Loucy (cell line): ENCODE results near the gene RAP1GAP2.

Source experiments
- H2AFZ ChIP-seq: fragments of 200-600 bp; sonication (generic); 2 replicates; pipeline ENCODE4 v1.6.0; 2016; ENCODE audit warnings: antibody characterized with exemption, mild to moderate bottlenecking, low read length, moderate library complexity
- H3F3A ChIP-seq: fragments of 200-600 bp; 2 replicates; pipeline ENCODE4 v1.6.0; 2016; ENCODE audit warnings: antibody characterized with exemption, low read depth, mild to moderate bottlenecking
- H3K27me3 ChIP-seq: fragments of 200-600 bp; sonication (generic); 2 replicates; pipeline ENCODE4 v1.6.1; 2014; ENCODE audit warnings: low read length, mild to moderate bottlenecking; ENCODE audit not compliant: insufficient read depth, poor library complexity, severe bottlenecking
- H3K36me3 ChIP-seq: fragments of 200-600 bp; sonication (generic); 2 replicates; pipeline ENCODE4 v1.6.1; 2016; ENCODE audit warnings: low read length; ENCODE audit not compliant: insufficient read depth
- H3K4me1 ChIP-seq: fragments of 200-600 bp; sonication (generic); 2 replicates; pipeline ENCODE4 v1.5.1; 2014; ENCODE audit warnings: low read length, mild to moderate bottlenecking; ENCODE audit not compliant: insufficient read depth, poor library complexity, severe bottlenecking
- H3K4me2 ChIP-seq: fragments of 200-600 bp; sonication (generic); 2 replicates; pipeline ENCODE4 v1.6.0; 2014; ENCODE audit warnings: antibody characterized with exemption, low read length, low read depth, mild to moderate bottlenecking; ENCODE audit not compliant: poor library complexity, severe bottlenecking
- H3K4me3 ChIP-seq: fragments of 200-600 bp; sonication (generic); 2 replicates; pipeline ENCODE4 v1.5.1; 2014; ENCODE audit warnings: low read length, mild to moderate bottlenecking, mixed read lengths; ENCODE audit not compliant: poor library complexity, severe bottlenecking
- H3K79me2 ChIP-seq: fragments of 200-600 bp; sonication (generic); 2 replicates; pipeline ENCODE4 v1.6.1; 2014; ENCODE audit warnings: low read length; ENCODE audit not compliant: insufficient read depth
- H3K9ac ChIP-seq: fragments of 200-600 bp; sonication (generic); 2 replicates; pipeline ENCODE4 v1.6.0; 2014; ENCODE audit warnings: mild to moderate bottlenecking, low read depth, low read length, moderate library complexity; ENCODE audit not compliant: poor library complexity, severe bottlenecking
- H3K9me2 ChIP-seq: fragments of 200-600 bp; sonication (generic); replicated peaks from 2 replicates; pipeline ENCODE4 v1.6.1; 2016; ENCODE audit warnings: low read depth, low read length, mixed read lengths
- H3K9me3 ChIP-seq: fragments of 200-600 bp; sonication (generic); 2 replicates; pipeline ENCODE4 v1.6.1; 2014; ENCODE audit warnings: mild to moderate bottlenecking, antibody characterized with exemption, low read length, low read depth; ENCODE audit not compliant: insufficient read depth
- H4K20me1 ChIP-seq: fragments of 200-600 bp; sonication (generic); 2 replicates; pipeline ENCODE4 v1.6.0; 2014; ENCODE audit warnings: antibody characterized with exemption, low read length, mild to moderate bottlenecking; ENCODE audit not compliant: insufficient read depth, poor library complexity, severe bottlenecking
- CTCF ChIP-seq: fragments of 200-600 bp; sonication (generic); conservative IDR thresholded peaks from 2 replicates; pipeline ENCODE4 v1.5.1; 2014; ENCODE audit warnings: mild to moderate bottlenecking, antibody characterized with exemption, low read length
- EZH2phosphoT487 ChIP-seq: fragments of 200-600 bp; IDR thresholded peaks from 2 replicates; pipeline ENCODE4 v1.6.1; 2018; ENCODE audit warnings: antibody characterized with exemption, mild to moderate bottlenecking, moderate library complexity, borderline replicate concordance

Gene RAP1GAP2

GRCh38 chr17:2931876-2932275 is 135.6 kb downstream of the RAP1GAP2 start:
- no peak overlapping the region for H2AFZ ChIP-seq

GRCh38 chr17:2932946-2933345 is 136.7 kb downstream of the RAP1GAP2 start:
- no peak overlapping the region for H3K4me3 ChIP-seq
- H3K27me3 ChIP-seq: no peaks in the 10 kb centered on the region
- no peak overlapping the region for H3K9ac ChIP-seq
- H3K9me3 ChIP-seq: no peaks in the 10 kb centered on the region
- no peak overlapping the region for H3K4me2 ChIP-seq
- no peaks in the 10 kb centered on the region for H3K9me2 ChIP-seq
- peaks cover 69% of the 10 kb centered on the region; the same call in 1 of the 2 replicates for H3K36me3 ChIP-seq
- TF ChIP-seq EZH2phosphoT487: no peak
- no peak for TF ChIP-seq CTCF
- no peaks in the 10 kb centered on the region for H3K4me1 ChIP-seq
- H3F3A ChIP-seq: no peaks in the 10 kb centered on the region
- peaks cover 93% of the 10 kb centered on the region for H3K79me2 ChIP-seq
- no peak overlapping the region for H2AFZ ChIP-seq
- peaks cover 61% of the 10 kb centered on the region for H4K20me1 ChIP-seq

More at GRCh38 chr17:2931876-2932275, 135.6 kb downstream of the RAP1GAP2 start:
- H3K36me3 ChIP-seq: peaks cover 66% of the 10 kb centered on the region; the same call in 1 of the 2 replicates
- H3F3A ChIP-seq: no peaks in the 10 kb centered on the region
- peaks cover 92% of the 10 kb centered on the region for H3K79me2 ChIP-seq
- no peak overlapping the region for H3K4me2 ChIP-seq
- no peak for TF ChIP-seq EZH2phosphoT487
- TF ChIP-seq CTCF: no peak
- no peaks in the 10 kb centered on the region for H3K9me2 ChIP-seq
- no peak overlapping the region for H3K4me3 ChIP-seq
- H3K4me1 ChIP-seq: no peaks in the 10 kb centered on the region
- H3K9me3 ChIP-seq: no peaks in the 10 kb centered on the region
- no peaks in the 10 kb centered on the region for H3K27me3 ChIP-seq
- no peak overlapping the region for H3K9ac ChIP-seq
- H4K20me1 ChIP-seq: peaks cover 63% of the 10 kb centered on the region

GRCh38 chr17:2933606-2934005 is 137.4 kb downstream of the RAP1GAP2 start:
- H3K9me3 ChIP-seq: no peaks in the 10 kb centered on the region
- no peak overlapping the region for H3K9ac ChIP-seq
- H3K79me2 ChIP-seq: peaks cover 93% of the 10 kb centered on the region
- H3K4me2 ChIP-seq: no peak overlapping the region
- H2AFZ ChIP-seq: no peak overlapping the region
- peaks cover 67% of the 10 kb centered on the region; the same call in 1 of the 2 replicates for H3K36me3 ChIP-seq
- no peaks in the 10 kb centered on the region for H3K9me2 ChIP-seq
- no peak for TF ChIP-seq CTCF
- TF ChIP-seq EZH2phosphoT487: no peak
- no peak overlapping the region for H3K4me3 ChIP-seq
- H3F3A ChIP-seq: no peaks in the 10 kb centered on the region
- no peaks in the 10 kb centered on the region for H3K27me3 ChIP-seq
- H3K4me1 ChIP-seq: no peaks in the 10 kb centered on the region
- peaks cover 62% of the 10 kb centered on the region for H4K20me1 ChIP-seq
